GM12878 (cell line): ENCODE measurements around the gene MEGF11. TPM values are rescaled to one million over a fixed set of nuclear protein-coding genes. Genes with fewer than 3 reads are reported as not detected.

Source experiments
- ATAC-seq: fragments of 200-7000 bp; cut with Tn5 transposase; 3 replicates; pipeline ENCODE4 v1.9.1; 2020; ENCODE audit warnings: mild to moderate bottlenecking, moderate library complexity
- BruUV-seq: library from RNA; stranded (reverse); fragments of 400-500 nt; replicated peaks from 2 replicates; lab custom pipeline; 2021; lab: Mats Ljungman, UMichigan
- CTCF ChIA-PET: fragments of 300-600 bp; sonication (Branson Sonifier 250); formaldehyde crosslinking; extraction: SDS; loops from one replicate; lab custom pipeline; 2021; ENCODE audit warnings: inconsistent platforms; lab: Yijun Ruan, JAX
- POLR2A ChIA-PET: fragments of 350-600 bp; formaldehyde crosslinking; extraction: SDS; loops from one replicate; lab custom pipeline; 2021; ENCODE audit warnings: inconsistent platforms; lab: Charles Lee
- RAD21 ChIA-PET: fragments of 300-600 bp; sonication (Branson Sonifier 250); formaldehyde crosslinking; loops from one replicate; lab custom pipeline; 2023; ENCODE audit warnings: antibody characterized with exemption; ENCODE audit not compliant: unreplicated experiment; lab: Charles Lee
- SMC1A ChIA-PET: fragments of 300-600 bp; sonication (Branson Sonifier 250); formaldehyde crosslinking; loops from one replicate; lab custom pipeline; 2023; ENCODE audit not compliant: unreplicated experiment, uncharacterized antibody; lab: Charles Lee
- DNase-seq: peaks from one replicate; pipeline ENCODE4 v3.0.0-alpha.2; 2011; ENCODE audit warnings: low read depth, low spot score
- FAIRE-seq: peaks from 3 replicates; lab custom pipeline; 2011; peaks lifted over from hg19 to GRCh38; lab: Jason Lieb, UNC
- H2AFZ ChIP-seq: 2 replicates; pipeline ENCODE4 v1.6.0; 2011; ENCODE audit warnings: low read depth, low read length, control low read depth; ENCODE audit not compliant: control insufficient read depth
- H3K27ac ChIP-seq: 2 replicates; pipeline ENCODE4 v1.5.1; 2011; ENCODE audit warnings: control low read depth; ENCODE audit not compliant: control insufficient read depth, insufficient read depth
- H3K27me3 ChIP-seq, 2 experiments: replicated peaks in 1 of 2; 2 replicates each; pipeline versions ENCODE4 v1.6.0 to v1.6.1; 2011; ENCODE audit warnings: low read length in 1 of 2; ENCODE audit not compliant: control insufficient read depth in 2 of 2, insufficient read depth in 2 of 2
- H3K36me3 ChIP-seq, 2 experiments: 2 replicates each; pipeline ENCODE4 v1.5.1; 2011; ENCODE audit warnings: low read length in 1 of 2; ENCODE audit not compliant: control insufficient read depth in 2 of 2, insufficient read depth in 2 of 2
- H3K4me1 ChIP-seq: 2 replicates; pipeline ENCODE4 v1.6.1; 2011; ENCODE audit warnings: mild to moderate bottlenecking, low read length, moderate library complexity, mixed read lengths; ENCODE audit not compliant: control insufficient read depth, insufficient read depth
- H3K4me2 ChIP-seq: 2 replicates; pipeline ENCODE4 v1.6.0; 2011; ENCODE audit warnings: control low read depth; ENCODE audit not compliant: control insufficient read depth, insufficient read depth
- H3K4me3 ChIP-seq: fragments of 200-600 bp; sonication (generic); 2 replicates; pipeline ENCODE4 v1.5.1; 2016
- H3K79me2 ChIP-seq: 2 replicates; pipeline ENCODE4 v1.6.0; 2011; ENCODE audit warnings: low read length; ENCODE audit not compliant: control insufficient read depth, insufficient read depth
- H3K9ac ChIP-seq: 2 replicates; pipeline ENCODE4 v1.8.0; 2011; ENCODE audit warnings: low read length, control low read depth, mixed read lengths; ENCODE audit not compliant: control insufficient read depth, insufficient read depth
- H3K9me3 ChIP-seq: replicated peaks from 3 replicates; pipeline ENCODE4 v1.5.1; 2011; ENCODE audit warnings: mild to moderate bottlenecking, low read length; ENCODE audit not compliant: control insufficient read depth, insufficient read depth
- H4K20me1 ChIP-seq: 2 replicates; pipeline ENCODE4 v1.6.0; 2011; ENCODE audit not compliant: control insufficient read depth, insufficient read depth
- ASH2L ChIP-seq: fragments of 300-600, 200-600 bp; sonication (generic); IDR thresholded peaks from 2 replicates; pipeline ENCODE4 v1.6.1; 2017; ENCODE audit warnings: low read depth, mild to moderate bottlenecking, borderline replicate concordance
- CUX1 ChIP-seq: IDR thresholded peaks from 2 replicates; pipeline ENCODE4 v1.6.1; 2012; ENCODE audit warnings: improper control_type of control experiment, low read depth, low read length; ENCODE audit not compliant: insufficient replicate concordance
- EED ChIP-seq: sonication (generic); IDR thresholded peaks from 2 replicates; pipeline ENCODE4 v1.6.1; 2016; ENCODE audit warnings: antibody characterized with exemption, low read depth
- ELK1 ChIP-seq: IDR thresholded peaks from 2 replicates; pipeline ENCODE4 v1.6.1; 2012; ENCODE audit warnings: low read depth, low read length, improper control_type of control experiment
- EZH2 ChIP-seq: IDR thresholded peaks from 2 replicates; pipeline ENCODE4 v1.6.1; 2012; ENCODE audit warnings: low read depth, mild to moderate bottlenecking, control low read depth, inconsistent platforms, low read length, borderline replicate concordance; ENCODE audit not compliant: control insufficient read depth
- IRF5 ChIP-seq: fragments of 450-650 bp; IDR thresholded peaks from 2 replicates; pipeline ENCODE4 v1.6.1; 2017; ENCODE audit warnings: borderline replicate concordance
- NR2C1 ChIP-seq: fragments of 450-650 bp; IDR thresholded peaks from 2 replicates; pipeline ENCODE4 v1.6.1; 2017; ENCODE audit warnings: antibody characterized with exemption, mild to moderate bottlenecking, moderate library complexity
- RFX5 ChIP-seq: IDR thresholded peaks from 2 replicates; pipeline ENCODE4 v1.6.1; 2011; ENCODE audit warnings: low read depth, low read length, improper control_type of control experiment
- SIN3A ChIP-seq: IDR thresholded peaks from 2 replicates; pipeline ENCODE4 v1.6.1; 2012; ENCODE audit warnings: low read depth, low read length, improper control_type of control experiment
- SPI1 ChIP-seq: IDR thresholded peaks from 2 replicates; pipeline ENCODE4 v1.6.1; 2011; ENCODE audit warnings: low read depth, mild to moderate bottlenecking, low read length, moderate library complexity, borderline replicate concordance; ENCODE audit not compliant: insufficient read depth
- STAT1 ChIP-seq: fragments of 450-650 bp; conservative IDR thresholded peaks from 2 replicates; pipeline ENCODE4 v1.6.1; 2014; ENCODE audit warnings: antibody characterized with exemption, mild to moderate bottlenecking
- TCF3 ChIP-seq: IDR thresholded peaks from 2 replicates; pipeline ENCODE4 v1.6.1; 2012; ENCODE audit warnings: low read depth, mild to moderate bottlenecking, low read length, borderline replicate concordance; ENCODE audit not compliant: insufficient read depth
- ZNF384 ChIP-seq: IDR thresholded peaks from 2 replicates; pipeline ENCODE4 v1.6.1; 2012; ENCODE audit warnings: low read depth, mild to moderate bottlenecking, low read length, improper control_type of control experiment, borderline replicate concordance
- WGBS: methylation state at CpG from one replicate; pipeline ENCODE4 v1.1.6; 2016; ENCODE audit warnings: low lambda C conversion rate; ENCODE audit not compliant: insufficient replicate concordance, insufficient coverage; ENCODE audit errors: missing lambda C conversion rate; 5-methylcytosine and 5-hydroxymethylcytosine counted together
- in situ Hi-C: fragments of 300-500 bp; cut with MboI; formaldehyde crosslinking; loops from 9 replicates; pipeline ENCODE4 v1.14.3; 2018; ENCODE audit warnings: mixed read lengths
- intact Hi-C: fragments of 100-400 bp; cut with micrococcal nuclease; formaldehyde crosslinking; loops from one replicate; pipeline ENCODE4 v1.14.2; 2022; ENCODE audit not compliant: unreplicated experiment
- polyA plus RNA-seq, 11 experiments: library from polyadenylated mRNA; depleted of rRNA in 4 of 11; unstranded in 6 of 11; stranded (reverse) in 5 of 11; fragments of >200 nt; fragmentation: Nextera tagmentation in 4 of 11; fragmentation: Illumina TruSeq in 1 of 11; extraction: Ambion mirVana in 4 of 11; extraction: Trizol in 1 of 11; gene quantifications; 1 replicate in 1 of 11; 2 replicates in 10 of 11; pipeline versions ENCODE4 v1.2.1 to v1.2.3, GENCODE V29; 2011 to 2016; ENCODE audit warnings: inconsistent platforms in 2 of 11, missing spikeins in 2 of 11, low read depth in 1 of 11
- total RNA-seq, 4 experiments: library from RNA; depleted of rRNA in 3 of 4; stranded (reverse); fragments of >200 nt in 3 of 4; fragmentation: Illumina TruSeq in 1 of 4; extraction: Trizol in 1 of 4; gene quantifications; 2 replicates each; pipeline versions ENCODE4 v1.2.1 to v1.2.3, GENCODE V29; 2013 to 2021

Gene MEGF11
- total and polyA plus RNA-seq, 10 of the 15 experiments (the other 5 are each of a cell fraction or from before 2014, with no cell fraction given): 0.03 to 1.7 (median 0.49) TPM

- TF ChIP-seq ELK1: no peak
- TF ChIP-seq RFX5: no peak
Measured at GRCh38 chr15:65945616-65946015, 307.9 kb downstream of the MEGF11 start (continued).

GRCh38 chr15:65944404-65944803 lies 309.1 kb downstream of the MEGF11 start:
- RAD21 ChIA-PET: no interaction called here
- TF ChIP-seq SPI1 (no peak), EZH2 (no peak), NR2C1 (no peak), SIN3A (no peak), ASH2L (no peak), EED (no peak), STAT1 (no peak), CUX1 (no peak), TCF3 (no peak), IRF5 (no peak), ZNF384 (no peak)

More at GRCh38 chr15:65944404-65944803, 309.1 kb downstream of the MEGF11 start:
- H3K4me1 ChIP-seq: no peaks in the 10 kb centered on the region
- FAIRE-seq (no peak), DNase-seq (no peak), ATAC-seq (no peak)
- H4K20me1 ChIP-seq: no peaks in the 10 kb centered on the region
- no peaks in the 10 kb centered on the region for H3K79me2 ChIP-seq
- in situ Hi-C loops (no loop called here), intact Hi-C loops (no loop called here)
- H3K9me3 ChIP-seq: no peaks in the 10 kb centered on the region
- no peaks in the 10 kb centered on the region for H3K36me3 ChIP-seq
- no peak overlapping the region for H3K4me2 ChIP-seq
- ChIA-PET SMC1A (interaction anchor here (1.0 to 1.5 kb wide), 2 partner anchors 19 to 28 kb away, joined by 3 to 7 read pairs; no protein-coding TSS in a partner anchor), POLR2A (no interaction called here), CTCF (no interaction called here)
- no peak overlapping the region for H3K27ac ChIP-seq
- H3K27me3 ChIP-seq: no peaks in the 10 kb centered on the region
- no peak overlapping the region for H3K9ac ChIP-seq
- H3K4me3 ChIP-seq: no peak overlapping the region
- BruUV-seq: no TSS peak
- WGBS: 16% methylated on average over 3 of the region's 3 CpGs
- no peak overlapping the region for H2AFZ ChIP-seq
